IMR-90 (cell line): ENCODE measurements around the gene NPHS1.

Source experiments
- NFE2L2 ChIP-seq: fragments of 150-350 bp; IDR thresholded peaks from 2 replicates; pipeline ENCODE4 v1.6.1; 2016; ENCODE audit warnings: low read depth, mild to moderate bottlenecking, low read length
- POLR2A ChIP-seq: IDR thresholded peaks from 2 replicates; pipeline ENCODE4 v1.6.1; 2012; ENCODE audit warnings: mild to moderate bottlenecking, low read depth, low read length
- TF ChIP-seq, protein P1 (sequence below): conservative IDR thresholded peaks from 2 replicates; pipeline ENCODE4 v1.5.1; 2012; ENCODE audit warnings: mild to moderate bottlenecking, low read depth, low read length, improper control_type of control experiment

DNA sequence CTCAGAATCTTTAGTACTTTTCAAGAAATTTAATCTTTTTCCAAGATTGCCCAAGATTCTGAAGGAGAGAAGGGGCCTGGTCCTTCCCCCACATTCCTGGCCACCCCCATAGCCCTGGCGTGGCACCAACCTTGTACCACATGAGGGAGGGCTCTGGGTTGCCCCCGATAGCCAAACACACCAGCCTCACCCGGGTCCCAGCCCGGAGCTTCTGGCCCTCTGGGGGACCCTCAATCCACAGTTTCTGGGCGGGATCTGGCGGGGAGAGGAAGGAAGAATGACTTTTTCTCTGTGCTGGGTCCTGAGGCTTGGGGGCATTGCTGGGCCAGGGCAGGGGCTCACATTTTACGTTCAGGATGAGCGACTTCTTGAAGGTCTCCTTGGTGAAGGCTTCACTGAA, 4.4 kb downstream of the NPHS1 start:
- no peak for TF ChIP-seq NFE2L2
- TF ChIP-seq, protein P1, sequence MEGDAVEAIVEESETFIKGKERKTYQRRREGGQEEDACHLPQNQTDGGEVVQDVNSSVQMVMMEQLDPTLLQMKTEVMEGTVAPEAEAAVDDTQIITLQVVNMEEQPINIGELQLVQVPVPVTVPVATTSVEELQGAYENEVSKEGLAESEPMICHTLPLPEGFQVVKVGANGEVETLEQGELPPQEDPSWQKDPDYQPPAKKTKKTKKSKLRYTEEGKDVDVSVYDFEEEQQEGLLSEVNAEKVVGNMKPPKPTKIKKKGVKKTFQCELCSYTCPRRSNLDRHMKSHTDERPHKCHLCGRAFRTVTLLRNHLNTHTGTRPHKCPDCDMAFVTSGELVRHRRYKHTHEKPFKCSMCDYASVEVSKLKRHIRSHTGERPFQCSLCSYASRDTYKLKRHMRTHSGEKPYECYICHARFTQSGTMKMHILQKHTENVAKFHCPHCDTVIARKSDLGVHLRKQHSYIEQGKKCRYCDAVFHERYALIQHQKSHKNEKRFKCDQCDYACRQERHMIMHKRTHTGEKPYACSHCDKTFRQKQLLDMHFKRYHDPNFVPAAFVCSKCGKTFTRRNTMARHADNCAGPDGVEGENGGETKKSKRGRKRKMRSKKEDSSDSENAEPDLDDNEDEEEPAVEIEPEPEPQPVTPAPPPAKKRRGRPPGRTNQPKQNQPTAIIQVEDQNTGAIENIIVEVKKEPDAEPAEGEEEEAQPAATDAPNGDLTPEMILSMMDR: no peak
- TF ChIP-seq POLR2A: no peak
